Loucy (cell line): Measurements from ENCODE around the gene PIK3R1.

Experiments
- H2AFZ ChIP-seq: fragments of 200-600 bp; sonication (generic); 2 replicates; pipeline ENCODE4 v1.6.0; 2016; ENCODE audit warnings: antibody characterized with exemption, mild to moderate bottlenecking, low read length, moderate library complexity
- H3F3A ChIP-seq: fragments of 200-600 bp; 2 replicates; pipeline ENCODE4 v1.6.0; 2016; ENCODE audit warnings: antibody characterized with exemption, low read depth, mild to moderate bottlenecking
- H3K27me3 ChIP-seq: fragments of 200-600 bp; sonication (generic); 2 replicates; pipeline ENCODE4 v1.6.1; 2014; ENCODE audit warnings: low read length, mild to moderate bottlenecking; ENCODE audit not compliant: insufficient read depth, poor library complexity, severe bottlenecking
- H3K36me3 ChIP-seq: fragments of 200-600 bp; sonication (generic); 2 replicates; pipeline ENCODE4 v1.6.1; 2016; ENCODE audit warnings: low read length; ENCODE audit not compliant: insufficient read depth
- H3K4me1 ChIP-seq: fragments of 200-600 bp; sonication (generic); 2 replicates; pipeline ENCODE4 v1.5.1; 2014; ENCODE audit warnings: low read length, mild to moderate bottlenecking; ENCODE audit not compliant: insufficient read depth, poor library complexity, severe bottlenecking
- H3K4me2 ChIP-seq: fragments of 200-600 bp; sonication (generic); 2 replicates; pipeline ENCODE4 v1.6.0; 2014; ENCODE audit warnings: antibody characterized with exemption, low read length, low read depth, mild to moderate bottlenecking; ENCODE audit not compliant: poor library complexity, severe bottlenecking
- H3K4me3 ChIP-seq: fragments of 200-600 bp; sonication (generic); 2 replicates; pipeline ENCODE4 v1.5.1; 2014; ENCODE audit warnings: low read length, mild to moderate bottlenecking, mixed read lengths; ENCODE audit not compliant: poor library complexity, severe bottlenecking
- H3K79me2 ChIP-seq: fragments of 200-600 bp; sonication (generic); 2 replicates; pipeline ENCODE4 v1.6.1; 2014; ENCODE audit warnings: low read length; ENCODE audit not compliant: insufficient read depth
- H3K9ac ChIP-seq: fragments of 200-600 bp; sonication (generic); 2 replicates; pipeline ENCODE4 v1.6.0; 2014; ENCODE audit warnings: mild to moderate bottlenecking, low read depth, low read length, moderate library complexity; ENCODE audit not compliant: poor library complexity, severe bottlenecking
- H3K9me2 ChIP-seq: fragments of 200-600 bp; sonication (generic); replicated peaks from 2 replicates; pipeline ENCODE4 v1.6.1; 2016; ENCODE audit warnings: low read depth, low read length, mixed read lengths
- H3K9me3 ChIP-seq: fragments of 200-600 bp; sonication (generic); 2 replicates; pipeline ENCODE4 v1.6.1; 2014; ENCODE audit warnings: mild to moderate bottlenecking, antibody characterized with exemption, low read length, low read depth; ENCODE audit not compliant: insufficient read depth
- H4K20me1 ChIP-seq: fragments of 200-600 bp; sonication (generic); 2 replicates; pipeline ENCODE4 v1.6.0; 2014; ENCODE audit warnings: antibody characterized with exemption, low read length, mild to moderate bottlenecking; ENCODE audit not compliant: insufficient read depth, poor library complexity, severe bottlenecking
- EZH2phosphoT487 ChIP-seq: fragments of 200-600 bp; IDR thresholded peaks from 2 replicates; pipeline ENCODE4 v1.6.1; 2018; ENCODE audit warnings: antibody characterized with exemption, mild to moderate bottlenecking, moderate library complexity, borderline replicate concordance
- TF ChIP-seq, protein P1 (sequence below): fragments of 200-600 bp; sonication (generic); conservative IDR thresholded peaks from 2 replicates; pipeline ENCODE4 v1.5.1; 2014; ENCODE audit warnings: mild to moderate bottlenecking, antibody characterized with exemption, low read length

PIK3R1 gene

DNA sequence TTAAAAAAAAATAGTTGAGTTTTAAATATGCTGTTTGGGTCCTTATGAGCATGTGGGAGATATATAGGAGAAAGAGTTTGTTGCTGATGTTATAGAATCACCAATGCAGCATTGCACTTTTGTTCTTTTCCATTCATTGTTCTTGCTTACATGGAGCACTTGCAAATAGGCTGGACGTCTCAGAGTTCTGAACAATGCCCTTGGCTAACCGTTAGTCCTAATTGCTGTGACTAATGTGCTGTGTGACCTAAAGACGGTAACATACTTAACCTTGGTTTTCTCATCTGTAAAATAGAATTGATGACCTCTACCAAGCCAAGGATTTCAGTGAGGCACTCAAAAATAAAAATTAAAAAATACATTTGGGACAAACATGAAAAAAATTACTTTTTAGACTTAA is 29.8 kb downstream of the PIK3R1 start:
- H3K9me3 ChIP-seq: no peaks in the 10 kb centered on the region
- no peaks in the 10 kb centered on the region for H3K9me2 ChIP-seq
- 0 out of 2 replicates have a peak, but pooled peaks cover 10% of the 10 kb centered on the region for H3K36me3 ChIP-seq
- H2AFZ ChIP-seq: no peak overlapping the region
- no peaks in the 10 kb centered on the region for H3K27me3 ChIP-seq
- TF ChIP-seq EZH2phosphoT487: no peak
- TF ChIP-seq, protein P1, sequence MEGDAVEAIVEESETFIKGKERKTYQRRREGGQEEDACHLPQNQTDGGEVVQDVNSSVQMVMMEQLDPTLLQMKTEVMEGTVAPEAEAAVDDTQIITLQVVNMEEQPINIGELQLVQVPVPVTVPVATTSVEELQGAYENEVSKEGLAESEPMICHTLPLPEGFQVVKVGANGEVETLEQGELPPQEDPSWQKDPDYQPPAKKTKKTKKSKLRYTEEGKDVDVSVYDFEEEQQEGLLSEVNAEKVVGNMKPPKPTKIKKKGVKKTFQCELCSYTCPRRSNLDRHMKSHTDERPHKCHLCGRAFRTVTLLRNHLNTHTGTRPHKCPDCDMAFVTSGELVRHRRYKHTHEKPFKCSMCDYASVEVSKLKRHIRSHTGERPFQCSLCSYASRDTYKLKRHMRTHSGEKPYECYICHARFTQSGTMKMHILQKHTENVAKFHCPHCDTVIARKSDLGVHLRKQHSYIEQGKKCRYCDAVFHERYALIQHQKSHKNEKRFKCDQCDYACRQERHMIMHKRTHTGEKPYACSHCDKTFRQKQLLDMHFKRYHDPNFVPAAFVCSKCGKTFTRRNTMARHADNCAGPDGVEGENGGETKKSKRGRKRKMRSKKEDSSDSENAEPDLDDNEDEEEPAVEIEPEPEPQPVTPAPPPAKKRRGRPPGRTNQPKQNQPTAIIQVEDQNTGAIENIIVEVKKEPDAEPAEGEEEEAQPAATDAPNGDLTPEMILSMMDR: no peak
- H3K4me2 ChIP-seq: peak overlapping the region; percentile 78
- H4K20me1 ChIP-seq: peaks cover 28% of the 10 kb centered on the region
- H3K79me2 ChIP-seq: peaks cover 100% of the 10 kb centered on the region
- H3K4me3 ChIP-seq: no peak overlapping the region
- peaks cover 12% of the 10 kb centered on the region; the same call in 1 of the 2 replicates for H3F3A ChIP-seq
- H3K4me1 ChIP-seq: peaks cover 82% of the 10 kb centered on the region
- peak overlapping the region; percentile 9 for H3K9ac ChIP-seq

GRCh38 chr5:68246802-68247201 is 31.2 kb downstream of the PIK3R1 start:
- H3K9me2 ChIP-seq: no peaks in the 10 kb centered on the region
- 0 out of 2 replicates have a peak, but pooled peaks cover 10% of the 10 kb centered on the region for H3K36me3 ChIP-seq
- no peak overlapping the region for H3K4me3 ChIP-seq
- H3F3A ChIP-seq: no peaks in the 10 kb centered on the region
- H3K9me3 ChIP-seq: no peaks in the 10 kb centered on the region
- H4K20me1 ChIP-seq: peaks cover 31% of the 10 kb centered on the region
- peaks cover 81% of the 10 kb centered on the region for H3K4me1 ChIP-seq
- H3K4me2 ChIP-seq: no peak overlapping the region
- H3K27me3 ChIP-seq: no peaks in the 10 kb centered on the region
- H2AFZ ChIP-seq: no peak overlapping the region
- H3K79me2 ChIP-seq: peaks cover 100% of the 10 kb centered on the region
- TF ChIP-seq, protein P1: peak; percentile 62
- TF ChIP-seq EZH2phosphoT487: no peak
- no peak overlapping the region for H3K9ac ChIP-seq

- Histone ChIP-seq H3F3A (no peaks in the 10 kb centered on the region), H3K79me2 (peaks cover 100% of the 10 kb centered on the region), H3K27me3 (no peaks in the 10 kb centered on the region), H3K9ac (no peak overlapping the region), H3K4me3 (no peak overlapping the region), H2AFZ (no peak overlapping the region), H4K20me1 (peaks cover 37% of the 10 kb centered on the region), H3K9me2 (no peaks in the 10 kb centered on the region), H3K36me3 (0 out of 2 replicates have a peak, but pooled peaks cover 10% of the 10 kb centered on the region), H3K4me2 (no peak overlapping the region), H3K4me1 (peaks cover 80% of the 10 kb centered on the region), H3K9me3 (no peaks in the 10 kb centered on the region)
- TF ChIP-seq, protein P1: no peak
- TF ChIP-seq EZH2phosphoT487: no peak
These were observed 32.1 kb downstream of the PIK3R1 start for GRCh38 chr5:68247627-68248026.
